NCI-H1436 (cell line): Measurements from ENCODE around the gene MMUT.
A peak's percentile ranks its signal among the peaks of the same experiment; 100 is the strongest.
"Not testable (repeated sequence)": the region's sequence is repeated elsewhere in the genome, so short reads cannot be mapped to it uniquely, and the experiment has no call there.

Experiments
- DNase-seq: peaks from one replicate; lab custom pipeline; 2025; lab: John Stamatoyannopoulos, UW

The MMUT gene

GRCh38 chr6:49423817-49424216, 39.2 kb downstream of the MMUT start:
- no peak for DNase-seq

DNA sequence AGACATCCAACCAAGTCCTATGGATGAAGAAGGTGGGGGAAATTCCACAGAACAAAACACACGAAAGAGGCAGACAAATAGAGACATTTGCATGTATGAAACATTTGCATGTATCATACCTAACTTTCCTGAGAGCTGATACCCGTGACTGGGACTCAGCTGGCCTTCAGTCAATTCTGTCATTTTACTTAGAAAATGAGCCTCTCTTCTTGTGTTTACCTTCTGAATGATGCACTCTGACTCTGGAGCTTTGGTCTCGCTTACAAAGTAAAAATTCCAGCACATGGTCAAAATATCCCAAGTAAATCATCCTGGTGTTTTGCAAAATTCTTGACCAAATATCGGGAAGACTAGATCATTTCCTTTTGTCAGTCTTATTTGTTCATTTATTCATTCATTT, 46.9 kb downstream of the MMUT start:
- no peak for DNase-seq

- DNase-seq, result no peak
These were observed 47.7 kb downstream of the MMUT start for GRCh38 chr6:49415358-49415757.

- DNase-seq, result no peak
These were observed 52.5 kb downstream of the MMUT start for GRCh38 chr6:49410564-49410963.

- peak; percentile 64 for DNase-seq
These were observed 53.0 kb downstream of the MMUT start for GRCh38 chr6:49409951-49410542.

DNA sequence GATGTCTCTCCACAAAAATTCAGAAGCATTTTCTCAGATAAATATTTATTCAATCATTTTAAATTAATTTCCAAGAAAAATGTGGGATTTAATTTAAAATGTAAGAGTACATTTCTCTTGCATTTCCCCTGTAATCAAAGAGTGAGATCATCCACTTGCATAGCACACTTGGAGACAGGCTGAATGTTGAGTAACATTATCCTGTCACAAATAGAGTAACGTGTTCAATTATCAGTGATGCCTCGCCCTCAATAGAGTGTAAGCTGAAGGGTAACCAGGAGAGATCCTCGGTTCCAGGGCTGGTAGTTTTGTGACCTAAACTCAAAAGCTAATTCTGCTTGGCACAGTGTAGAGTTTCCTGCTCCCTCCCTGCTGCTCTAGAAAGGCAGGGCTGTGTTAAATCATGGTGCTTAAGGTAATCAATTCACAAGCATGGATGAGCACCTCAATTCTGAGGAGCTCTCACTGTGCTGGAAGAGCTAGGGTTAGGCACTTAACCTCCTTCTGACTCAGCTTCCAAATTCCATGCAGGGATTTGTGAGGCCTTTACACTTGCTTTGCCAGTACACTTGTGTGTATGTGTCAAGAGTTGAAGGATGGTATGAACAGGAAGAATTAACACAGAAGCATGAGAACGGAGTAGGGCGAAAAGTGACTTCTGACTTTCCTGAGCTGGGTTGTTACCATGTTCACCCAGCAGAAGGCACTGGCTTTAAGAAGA, 56.6 kb downstream of the MMUT start:
- DNase-seq, result peak; percentile 12

GRCh38 chr6:49401063-49401462, 62.0 kb downstream of the MMUT start:
- no peak for DNase-seq

DNA sequence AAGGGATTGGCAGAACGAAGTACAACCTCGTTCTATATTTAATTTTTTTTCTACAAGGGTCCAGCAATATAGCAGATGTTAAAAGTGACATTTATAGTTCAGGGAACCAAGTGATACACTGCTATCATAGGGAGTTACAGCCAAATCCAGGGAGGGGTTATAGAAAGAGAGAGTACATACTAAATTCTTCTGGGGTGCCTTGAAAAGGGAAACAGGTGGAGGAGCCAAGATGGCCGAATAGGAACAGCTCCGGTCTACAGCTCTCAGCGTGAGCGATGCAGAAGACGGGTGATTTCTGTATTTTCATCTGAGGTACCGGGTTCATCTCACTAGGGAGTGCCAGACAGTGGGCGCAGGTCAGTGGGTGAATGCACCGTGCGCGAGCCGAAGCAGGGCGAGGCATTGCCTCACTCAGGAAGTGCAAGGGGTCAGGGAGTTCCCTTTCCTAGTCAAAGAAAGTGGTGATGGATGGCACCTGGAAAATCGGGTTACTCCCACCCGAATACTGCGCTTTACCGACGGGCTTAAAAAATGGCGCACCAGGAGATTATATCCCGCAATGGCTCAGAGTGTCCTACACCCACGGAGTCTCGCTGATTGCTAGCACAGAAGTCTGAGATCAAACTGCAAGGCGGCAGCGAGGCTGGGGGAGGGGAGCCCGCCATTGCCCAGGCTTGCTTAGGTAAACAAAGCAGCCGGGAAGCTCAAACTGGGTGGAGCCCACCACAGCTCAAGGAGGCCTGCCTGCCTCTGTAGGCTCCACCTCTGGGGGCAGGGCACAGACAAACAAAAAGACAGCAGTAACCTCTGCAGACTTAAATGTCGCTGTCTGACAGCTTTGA, 76.2 kb downstream of the MMUT start:
- not testable (repeated sequence) for DNase-seq

- no peak for DNase-seq
These were observed 78.1 kb downstream of the MMUT start for GRCh38 chr6:49384904-49385303.
